Naive B cell (primary cell): ENCODE results near the gene EFCAB10. TPM values are rescaled to one million over a fixed set of nuclear protein-coding genes. Genes with fewer than 3 reads are reported as not detected.
"Not testable (repeated sequence)": the region's sequence is repeated elsewhere in the genome, so short reads cannot be mapped to it uniquely, and the experiment has no call there.

Experiments used
- ATAC-seq, 2 donors: fragments of 150-1000 bp; cut with Tn5 transposase; 2 replicates each; pipeline ENCODE4 v1.10.0; 2021; ENCODE audit warnings: low read depth in 2 of 2, mild to moderate bottlenecking in 2 of 2, moderate library complexity in 2 of 2
- DNase-seq: peaks from one replicate; pipeline ENCODE4 v3.0.0; 2022
- H3K27ac Mint-ChIP-seq, 6 donors: one replicate each; pipeline ENCODE4 v1.8.0; 2020 to 2022; ENCODE audit warnings: mild to moderate bottlenecking in 6 of 6, mixed read lengths in 6 of 6, moderate library complexity in 5 of 6, inconsistent platforms in 2 of 6
- H3K27me3 Mint-ChIP-seq, 3 donors: one replicate each; pipeline ENCODE4 v1.8.0; 2021 to 2022; ENCODE audit warnings: mixed read lengths in 3 of 3, mild to moderate bottlenecking in 1 of 3
- H3K36me3 Mint-ChIP-seq, 2 donors: one replicate each; pipeline ENCODE4 v1.8.0; 2020 to 2022; ENCODE audit warnings: mixed read lengths in 2 of 2, inconsistent platforms in 1 of 2, mild to moderate bottlenecking in 1 of 2
- H3K4me1 Mint-ChIP-seq, 3 donors: one replicate each; pipeline ENCODE4 v1.8.0; 2020 to 2022; ENCODE audit warnings: mixed read lengths in 3 of 3, inconsistent platforms in 1 of 3, mild to moderate bottlenecking in 1 of 3, moderate library complexity in 1 of 3
- H3K4me3 Mint-ChIP-seq, 8 donors: one replicate each; pipeline ENCODE4 v1.8.0; 2020 to 2022; ENCODE audit warnings: mild to moderate bottlenecking in 8 of 8, mixed read lengths in 8 of 8, moderate library complexity in 8 of 8, inconsistent platforms in 2 of 8
- H3K9me3 Mint-ChIP-seq, 7 donors: one replicate each; pipeline ENCODE4 v1.8.0; 2020 to 2022; ENCODE audit warnings: mixed read lengths in 7 of 7, mild to moderate bottlenecking in 5 of 7, inconsistent platforms in 2 of 7, moderate library complexity in 1 of 7
- polyA plus RNA-seq, 6 donors: library from polyadenylated mRNA; unstranded; fragments of 300-500 nt; fragmentation: Illumina TruSeq; gene quantifications; one replicate each; pipeline ENCODE4 v1.2.3, GENCODE V29; 2021; ENCODE audit warnings: low read depth in 6 of 6

The EFCAB10 gene
- polyA plus RNA-seq, 6 donors from 2014 or later: 0.24 TPM; not detected in 5

DNA sequence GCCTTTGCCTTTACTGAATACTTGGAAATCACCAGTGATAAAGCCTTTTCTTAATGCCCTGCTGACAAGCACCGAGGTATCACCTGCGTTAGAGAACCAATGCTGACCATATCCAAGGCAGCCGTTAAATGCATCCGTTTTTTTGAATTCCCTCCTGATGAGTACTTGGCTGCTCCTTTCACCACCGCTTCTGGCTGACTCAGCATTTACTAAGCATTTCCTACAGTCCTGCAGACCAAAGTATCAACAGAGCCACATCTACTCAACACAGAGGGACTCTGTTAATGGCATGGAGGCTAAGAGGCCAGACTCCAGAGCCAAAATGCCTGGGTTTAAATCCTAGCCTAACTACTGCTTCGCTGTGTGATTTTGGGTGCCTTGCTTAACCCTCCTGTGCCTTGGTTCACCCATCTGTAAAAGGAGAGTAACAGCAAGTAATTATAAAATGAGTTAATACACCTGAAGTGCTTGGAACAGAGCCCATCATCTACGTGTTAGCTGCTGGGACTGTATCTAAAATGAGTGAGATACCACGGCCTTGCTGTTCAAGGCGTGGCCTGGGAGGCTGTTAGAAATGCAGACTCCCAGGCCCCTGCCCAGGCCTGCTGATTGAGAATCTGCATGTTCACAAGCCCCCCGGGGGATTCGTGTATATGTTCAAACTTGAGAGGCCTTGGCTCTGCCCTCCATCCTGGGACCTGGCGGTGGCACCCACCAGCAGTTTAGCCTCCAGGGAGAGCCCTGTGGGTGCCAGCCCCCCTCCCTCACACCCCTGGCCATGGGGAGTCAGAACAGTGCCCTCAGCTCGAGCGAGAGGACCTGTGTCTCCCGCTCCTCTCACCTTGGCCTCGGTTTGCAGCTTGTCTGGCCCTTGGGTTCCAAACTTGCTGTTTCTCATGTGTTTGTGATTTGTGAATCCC lies 30.8 kb upstream of the EFCAB10 start:
- no peak for DNase-seq
- Mint-ChIP-seq H3K4me3 (no peak overlapping the region), H3K27me3 (no peaks in the 10 kb centered on the region), H3K9me3 (no peaks in the 10 kb centered on the region), H3K27ac (peak overlapping the region in 1 of 6 donors; percentile 74), H3K4me1 (no peaks in the 10 kb centered on the region), H3K36me3 (peaks cover 7 to 12% of the 10 kb centered on the region in 2 donors)
- no peak for ATAC-seq

DNA sequence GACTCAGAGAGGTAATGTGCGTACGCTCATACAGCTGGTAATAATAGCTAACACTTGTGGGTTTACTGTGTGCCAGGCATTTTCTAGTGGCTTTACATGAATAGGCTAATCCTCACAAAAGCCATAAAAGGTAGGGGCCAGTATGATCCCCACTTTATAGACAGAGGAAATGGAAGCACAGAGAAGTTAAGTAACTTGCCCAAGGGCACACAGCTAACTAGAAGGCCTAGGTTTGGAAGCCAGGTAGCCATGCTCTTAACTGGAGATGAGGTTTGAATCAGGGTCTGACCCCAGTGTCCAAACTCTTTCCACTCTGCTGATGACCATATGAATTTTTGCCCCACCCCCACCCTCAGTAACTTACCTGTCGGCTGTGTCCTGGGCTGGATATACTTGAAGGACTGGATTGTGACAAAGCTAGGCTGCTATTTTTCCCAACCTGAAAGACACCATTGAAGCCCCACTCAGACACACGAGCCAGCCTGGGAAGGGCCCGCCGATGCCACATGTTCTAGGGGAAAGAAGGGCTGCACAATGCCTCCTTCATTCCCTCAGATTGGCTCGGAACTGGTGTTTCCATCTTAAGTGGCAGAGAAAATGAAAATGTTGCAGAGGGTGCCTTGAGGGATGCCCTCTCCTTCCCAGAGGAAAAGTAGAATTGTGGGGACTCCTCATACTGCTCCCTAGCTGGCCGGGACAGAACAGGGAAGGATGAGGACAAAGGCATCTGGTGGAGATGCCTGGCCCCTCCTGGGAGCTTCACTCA lies 29.1 kb upstream of the EFCAB10 start:
- Mint-ChIP-seq H3K36me3 (peaks cover 7 to 12% of the 10 kb centered on the region in 2 donors), H3K27ac (no peak overlapping the region), H3K4me3 (peak overlapping the region in 1 of 8 donors; percentile 22), H3K27me3 (no peaks in the 10 kb centered on the region), H3K4me1 (no peaks in the 10 kb centered on the region), H3K9me3 (no peaks in the 10 kb centered on the region)
- no peak for ATAC-seq
- no peak for DNase-seq

DNA sequence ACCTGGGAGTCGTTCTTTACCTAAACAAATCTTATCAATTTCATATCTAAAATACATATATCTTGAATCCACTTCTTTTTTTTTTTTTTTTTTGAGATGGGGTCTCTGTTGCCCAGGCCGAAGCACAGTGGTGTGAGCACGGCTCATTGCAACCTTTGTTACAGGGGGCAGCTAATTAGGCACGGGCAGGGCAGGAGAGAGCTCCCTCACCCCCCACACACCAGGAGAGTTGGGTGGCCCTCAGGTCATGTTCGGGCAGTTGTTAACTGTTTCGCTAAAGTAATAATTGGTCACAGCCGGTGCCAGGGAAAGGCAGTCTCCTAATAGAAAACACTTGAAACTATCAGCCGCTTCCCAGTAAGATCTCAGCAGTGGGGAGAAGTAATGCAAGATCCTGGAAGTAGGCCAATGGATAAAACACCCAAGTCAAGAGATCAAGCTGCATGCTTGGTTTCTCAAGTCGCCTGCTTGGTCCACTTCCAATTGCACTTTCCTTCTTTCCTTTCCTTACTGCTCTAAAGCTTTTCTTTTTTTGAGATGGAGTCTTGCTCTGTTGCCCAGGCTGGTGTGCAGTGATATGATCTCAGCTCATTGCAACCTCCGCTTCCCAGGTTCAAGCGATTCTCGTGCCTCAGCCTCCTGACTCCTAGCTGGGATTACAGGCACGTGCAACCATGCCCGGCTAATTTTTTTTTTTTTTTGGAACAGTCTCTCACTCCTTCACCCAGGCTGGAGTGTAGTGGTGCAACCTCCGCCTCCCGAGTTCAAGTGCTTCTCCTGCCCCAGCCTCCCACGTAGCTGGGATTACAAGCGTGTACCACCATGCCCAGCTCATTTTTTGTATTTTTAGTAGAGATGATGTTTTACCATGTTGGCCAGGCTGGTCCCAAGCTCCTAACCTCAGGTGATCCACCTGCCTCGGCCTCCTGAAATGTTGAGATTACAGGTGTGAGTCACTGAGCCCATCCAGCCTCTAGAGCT lies 21.3 kb upstream of the EFCAB10 start:
- H3K27ac Mint-ChIP-seq: peak overlapping the region in 1 of 6 donors; percentile 16
- peaks cover 0 to 5% of the 10 kb centered on the region in 2 donors for H3K36me3 Mint-ChIP-seq
- H3K27me3 Mint-ChIP-seq: peaks cover 0 to 4% (median 0%) of the 10 kb centered on the region in 3 donors
- no peak for DNase-seq
- H3K9me3 Mint-ChIP-seq: no peaks in the 10 kb centered on the region
- H3K4me1 Mint-ChIP-seq: no peaks in the 10 kb centered on the region
- no peak for ATAC-seq
- H3K4me3 Mint-ChIP-seq: no peak overlapping the region

DNA sequence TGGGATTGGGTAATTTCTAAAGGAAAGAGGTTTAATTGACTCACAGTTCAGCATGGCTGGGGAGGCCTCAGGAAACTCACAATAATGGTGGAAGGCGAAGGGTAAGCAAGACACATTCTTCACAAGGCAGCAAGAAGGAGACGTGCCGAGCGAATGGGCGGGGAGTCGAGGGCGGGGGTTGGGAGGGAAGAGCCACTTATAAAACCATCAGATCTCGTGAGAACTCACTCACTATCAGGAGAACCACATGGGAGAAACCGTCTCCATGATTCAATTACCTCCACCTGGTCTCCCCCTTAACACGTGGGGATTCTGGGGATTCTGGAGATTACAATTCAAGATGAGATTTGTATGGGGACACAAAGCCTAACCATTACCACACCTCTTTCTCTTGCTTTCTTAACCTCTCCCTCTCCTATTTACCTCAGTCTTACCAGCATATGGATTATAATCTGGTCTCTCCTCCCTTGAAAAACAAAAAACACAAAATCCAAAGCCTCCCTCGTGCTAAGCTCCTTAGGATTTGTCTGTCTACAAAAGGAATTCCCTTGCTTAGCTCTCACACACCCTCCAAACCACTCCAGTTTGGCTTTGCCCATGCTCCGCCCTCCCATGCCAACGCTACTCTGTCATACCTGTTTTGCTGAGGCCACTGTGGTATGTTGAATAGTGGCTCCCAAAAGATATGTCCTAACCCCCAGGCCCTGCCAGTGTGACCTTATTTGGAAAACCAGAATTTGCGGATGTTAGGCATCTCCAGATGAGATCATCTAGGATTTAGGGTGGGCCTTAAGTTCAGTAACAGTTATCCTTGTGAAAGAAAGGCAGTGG lies 19.6 kb upstream of the EFCAB10 start:
- ATAC-seq (no peak), DNase-seq (no peak)
- H3K27me3 Mint-ChIP-seq: peaks cover 0 to 10% (median 8%) of the 10 kb centered on the region in 3 donors
- no peaks in the 10 kb centered on the region for H3K4me1 Mint-ChIP-seq
- H3K4me3 Mint-ChIP-seq: no peak overlapping the region
- no peak overlapping the region for H3K27ac Mint-ChIP-seq
- no peaks in the 10 kb centered on the region for H3K9me3 Mint-ChIP-seq
- H3K36me3 Mint-ChIP-seq: peaks cover 0 to 5% of the 10 kb centered on the region in 2 donors

DNA sequence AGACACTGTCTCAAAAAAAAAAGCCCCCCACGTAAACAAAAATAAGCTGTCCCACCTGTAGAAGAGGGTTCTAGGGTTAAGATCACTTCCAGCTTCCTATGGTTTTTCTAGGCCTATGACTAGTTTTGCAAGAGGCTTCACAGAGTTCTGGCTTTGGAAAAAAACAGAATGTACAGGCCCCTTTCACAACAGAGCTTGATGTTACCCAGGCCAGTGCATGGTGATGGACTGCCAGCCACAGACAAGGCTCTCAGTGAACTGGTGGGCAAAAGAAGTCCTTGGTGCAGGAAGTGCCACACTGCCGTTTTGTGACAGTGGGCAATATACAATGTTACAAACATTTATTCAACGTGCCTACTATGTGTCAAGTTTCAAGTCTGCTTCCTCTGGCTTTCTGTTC lies 18.3 kb upstream of the EFCAB10 start:
- H3K27me3 Mint-ChIP-seq: peaks cover 0 to 10% (median 8%) of the 10 kb centered on the region in 3 donors
- no peaks in the 10 kb centered on the region for H3K9me3 Mint-ChIP-seq
- no peak overlapping the region for H3K4me3 Mint-ChIP-seq
- DNase-seq (no peak), ATAC-seq (no peak)
- H3K36me3 Mint-ChIP-seq: peaks cover 0 to 5% of the 10 kb centered on the region in 2 donors
- H3K27ac Mint-ChIP-seq: peak overlapping the region in 1 of 6 donors; percentile 50
- no peaks in the 10 kb centered on the region for H3K4me1 Mint-ChIP-seq

DNA sequence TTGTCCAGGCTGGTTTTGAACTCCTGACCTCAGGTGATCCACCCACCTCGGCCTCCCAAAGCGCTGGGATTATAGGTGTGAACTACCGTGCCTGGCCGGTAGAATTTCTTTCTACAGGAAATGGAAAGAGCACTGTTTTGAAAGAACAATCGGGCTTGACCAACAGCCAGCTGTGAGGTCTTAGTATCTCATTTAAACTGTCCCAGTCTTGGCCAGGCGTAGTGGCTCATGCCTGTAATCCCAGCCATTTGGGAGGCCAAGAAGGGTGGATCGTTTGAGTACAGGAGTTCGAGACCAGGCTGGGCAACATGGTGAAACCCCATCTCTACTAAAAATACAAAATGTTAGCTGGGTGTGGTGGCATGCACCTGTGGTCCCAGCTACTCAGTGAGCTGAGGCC lies 17.8 kb upstream of the EFCAB10 start:
- not testable (repeated sequence) for H3K27ac Mint-ChIP-seq, H3K36me3 Mint-ChIP-seq, H3K4me3 Mint-ChIP-seq, H3K9me3 Mint-ChIP-seq, ATAC-seq, H3K4me1 Mint-ChIP-seq, DNase-seq
- H3K27me3 Mint-ChIP-seq: peaks cover 0 to 10% (median 8%) of the 10 kb centered on the region in 3 donors

DNA sequence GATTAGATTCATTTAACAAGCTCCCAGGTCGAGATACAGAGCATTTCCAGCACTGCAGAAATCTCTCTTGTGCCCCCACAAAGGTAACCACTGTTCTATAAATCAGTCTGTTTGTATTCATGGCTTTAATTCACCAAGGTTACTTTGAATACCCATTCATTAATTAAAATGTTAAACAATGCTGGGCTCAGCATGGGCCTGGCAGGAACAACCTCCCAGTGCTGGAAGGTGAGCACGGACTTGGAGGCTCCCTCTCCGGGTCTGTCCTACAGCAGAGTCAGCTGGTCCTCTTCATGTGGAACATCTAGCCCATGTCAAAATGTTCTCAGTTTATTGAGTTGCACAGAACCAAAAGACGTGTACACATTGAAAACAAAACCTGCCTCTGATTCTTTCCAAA lies 15.6 kb upstream of the EFCAB10 start:
- H3K4me3 Mint-ChIP-seq: no peak overlapping the region

DNA sequence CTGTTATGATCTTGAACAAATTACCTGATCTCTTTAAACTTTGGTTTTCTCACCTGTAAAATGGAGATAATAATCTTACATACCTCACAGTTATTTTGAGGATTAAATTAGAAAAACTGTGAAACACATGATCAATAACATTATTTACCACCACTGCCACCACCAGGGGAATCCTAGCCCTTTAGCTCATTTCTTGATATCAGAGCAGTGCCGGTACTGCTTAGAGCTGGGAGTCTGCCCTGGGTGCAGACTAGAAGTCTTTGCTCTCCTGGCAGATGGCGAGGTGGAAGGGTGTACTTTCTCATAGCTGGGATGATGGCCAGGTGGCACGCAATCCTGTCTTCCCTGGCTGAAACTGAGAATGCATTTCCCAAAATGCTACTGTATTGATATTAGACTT lies 12.7 kb upstream of the EFCAB10 start:
- peaks cover 0 to 8% (median 6%) of the 10 kb centered on the region in 3 donors for H3K27me3 Mint-ChIP-seq
- no peaks in the 10 kb centered on the region for H3K9me3 Mint-ChIP-seq
- H3K4me1 Mint-ChIP-seq: peaks cover 0 to 6% (median 5%) of the 10 kb centered on the region in 3 donors
- H3K36me3 Mint-ChIP-seq: no peaks in the 10 kb centered on the region
- peak overlapping the region in 1 of 8 donors; percentile 42 for H3K4me3 Mint-ChIP-seq
- peak overlapping the region in 2 of 6 donors; percentile 82 to 89 for H3K27ac Mint-ChIP-seq
- ATAC-seq (no peak), DNase-seq (no peak)

More for the DNA sequence above, 15.6 kb upstream of the EFCAB10 start:
- Mint-ChIP-seq H3K27ac (no peak overlapping the region), H3K4me1 (no peaks in the 10 kb centered on the region), H3K27me3 (peaks cover 0 to 10% (median 8%) of the 10 kb centered on the region in 3 donors), H3K36me3 (peaks cover 0 to 5% of the 10 kb centered on the region in 2 donors), H3K9me3 (no peaks in the 10 kb centered on the region)
- no peak for ATAC-seq
- no peak for DNase-seq

DNA sequence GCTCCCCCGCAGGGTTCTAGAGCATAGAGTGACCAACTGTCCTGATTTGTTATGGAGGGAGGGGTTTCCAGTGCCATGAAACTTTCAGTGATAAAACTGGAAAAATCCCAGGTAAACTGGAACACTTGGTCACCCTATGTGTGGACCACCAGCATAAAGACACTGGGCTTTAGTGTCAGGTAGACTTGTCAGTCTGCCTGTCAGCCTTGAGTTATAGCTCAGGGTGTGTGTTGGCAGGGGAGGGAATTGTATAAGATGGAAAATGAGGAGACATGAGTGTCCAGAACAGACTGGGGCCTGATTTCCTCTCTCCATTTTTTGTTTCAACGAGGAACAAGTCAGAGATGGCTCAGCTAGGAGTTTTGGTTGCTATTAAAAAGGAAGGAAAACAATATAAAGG lies 10.2 kb upstream of the EFCAB10 start:
- Mint-ChIP-seq H3K4me1 (peaks cover 10 to 29% (median 16%) of the 10 kb centered on the region in 3 donors), H3K27me3 (no peaks in the 10 kb centered on the region), H3K9me3 (no peaks in the 10 kb centered on the region), H3K36me3 (no peaks in the 10 kb centered on the region), H3K27ac (peak overlapping the region in 2 of 6 donors; percentile 26 to 61), H3K4me3 (no peak overlapping the region)
- no peak for DNase-seq
- ATAC-seq: no peak

DNA sequence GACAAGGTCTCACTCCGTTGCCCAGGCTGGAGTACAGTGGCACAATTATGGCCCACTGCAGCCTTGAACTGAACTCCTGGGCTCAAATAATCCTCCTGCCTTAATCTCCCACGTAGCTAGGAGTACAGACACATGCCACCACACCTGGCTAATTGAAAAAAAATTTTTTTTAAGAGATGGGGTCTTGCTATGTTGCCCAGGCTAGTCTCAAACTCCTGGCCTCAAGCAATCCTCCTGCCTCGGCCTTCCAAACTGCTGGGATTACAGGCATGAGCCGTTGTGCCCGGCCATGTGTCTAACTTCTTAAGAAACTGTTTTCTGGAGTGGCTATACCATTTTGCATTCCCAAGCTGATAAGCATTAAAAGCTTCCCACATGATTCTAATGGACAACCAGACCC lies 9.5 kb upstream of the EFCAB10 start:
- ATAC-seq: no peak
- Mint-ChIP-seq H3K27me3 (no peaks in the 10 kb centered on the region), H3K4me1 (peaks cover 10 to 29% (median 22%) of the 10 kb centered on the region in 3 donors), H3K9me3 (no peaks in the 10 kb centered on the region), H3K27ac (no peak overlapping the region), H3K4me3 (no peak overlapping the region), H3K36me3 (no peaks in the 10 kb centered on the region)
- DNase-seq: no peak

DNA sequence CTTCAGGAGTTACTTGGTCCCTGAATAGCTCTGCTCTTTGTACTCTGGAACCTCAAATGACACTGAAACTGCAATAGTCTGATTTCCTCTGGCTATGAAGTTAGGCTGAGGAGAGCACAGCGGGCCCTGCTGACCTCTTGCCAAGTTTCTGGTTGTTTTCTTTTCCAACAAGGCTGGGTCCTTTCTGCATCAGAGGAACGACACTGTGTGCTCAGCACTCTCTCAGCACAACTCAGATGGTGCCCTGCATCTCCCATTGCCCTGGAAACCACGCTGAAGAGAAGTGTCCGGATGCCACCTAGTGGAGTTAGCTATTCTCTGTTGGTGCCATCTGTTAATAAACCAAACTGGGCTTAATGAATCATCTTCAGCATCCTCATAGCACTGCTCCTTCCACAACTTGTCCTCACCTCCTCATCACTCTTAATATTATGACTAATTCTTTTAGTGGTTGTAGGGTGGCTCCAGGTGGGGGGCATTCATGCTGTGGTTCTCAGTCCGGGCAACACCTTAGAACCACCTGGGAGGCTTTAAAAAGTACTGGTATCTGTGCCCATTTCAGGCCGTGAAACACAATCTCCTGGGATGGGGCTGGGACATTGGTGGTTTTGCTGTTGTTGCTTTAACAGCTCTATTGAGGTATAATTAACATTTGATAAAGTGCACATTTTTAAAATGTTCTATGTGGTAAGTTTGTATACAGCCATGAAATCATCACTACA lies 8.2 kb upstream of the EFCAB10 start:
- ATAC-seq (peak; percentile 87 to 91), DNase-seq (peak; percentile 39)
- peaks cover 10 to 29% (median 22%) of the 10 kb centered on the region in 3 donors for H3K4me1 Mint-ChIP-seq
- H3K36me3 Mint-ChIP-seq: peaks cover 0 to 4% of the 10 kb centered on the region in 2 donors
- peak overlapping the region in 2 of 8 donors; percentile 67 to 77 for H3K4me3 Mint-ChIP-seq
- peaks cover 0 to 5% (median 3%) of the 10 kb centered on the region in 7 donors for H3K9me3 Mint-ChIP-seq
- H3K27ac Mint-ChIP-seq: peak overlapping the region in 3 of 6 donors; percentile 24 to 96 (median 42)
- no peaks in the 10 kb centered on the region for H3K27me3 Mint-ChIP-seq
